ENCODE data around the gene CHRM1. TPM values are rescaled to one million over a fixed set of nuclear protein-coding genes. Genes with fewer than 3 reads are reported as not detected.

The CHRM1 gene
- total RNA-seq, 1 experiment from 2014 or later: 0.10 TPM

DNA sequence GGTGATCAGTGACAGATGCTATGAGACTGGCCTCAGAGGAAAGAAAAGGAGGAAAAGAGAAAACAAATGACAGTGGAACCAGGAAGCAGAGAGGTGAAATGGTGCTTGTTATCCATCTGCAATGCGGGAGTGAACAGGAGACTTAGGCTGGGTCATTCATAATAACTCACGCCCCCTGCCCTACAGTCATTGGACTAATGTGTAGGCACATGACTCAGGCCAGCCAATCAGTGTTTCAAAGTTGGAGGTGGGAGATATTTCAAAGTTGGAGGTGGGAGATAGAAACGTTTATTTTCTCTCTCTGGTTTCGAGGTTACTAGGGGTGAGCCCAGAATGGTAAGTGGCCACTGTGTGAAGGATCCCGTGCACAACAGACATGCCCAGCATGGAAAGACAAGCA lies 33.3 kb upstream of the CHRM1 start:
- DNase-seq (ENCODE audit: low read depth, low spot score): no peak
- Histone ChIP-seq H3K36me3 (ENCODE audit: control insufficient read depth in 1 of 2, insufficient read depth in 2 of 2, low read length in 2 of 2) (no peaks in the 10 kb centered on the region), H2AFZ (ENCODE audit: low read depth, low read length, poor library complexity, severe bottlenecking) (no peak overlapping the region), H4K20me1 (ENCODE audit: insufficient read depth) (no peaks in the 10 kb centered on the region), H3K4me2 (ENCODE audit: low read length) (no peak overlapping the region), H3K9ac (ENCODE audit: low read length) (no peak overlapping the region), H3K79me2 (ENCODE audit: insufficient read depth, low read length) (no peaks in the 10 kb centered on the region), H3K27me3 (ENCODE audit: insufficient read depth, low read length) (no peaks in the 10 kb centered on the region), H3K27ac (ENCODE audit: low read depth, low read length) (no peak overlapping the region), H3K9me3 (ENCODE audit: control insufficient read depth in 1 of 2, insufficient read depth in 1 of 2, low read depth in 1 of 2, low read length in 2 of 2) (no peaks in the 10 kb centered on the region), H3K4me3 (replicated peaks in 1 of 2; ENCODE audit: low read depth in 1 of 2, low read length in 2 of 2) (no peak overlapping the region), H3K4me1 (ENCODE audit: control insufficient read depth in 1 of 2, insufficient read depth in 2 of 2, low read length in 2 of 2) (no peaks in the 10 kb centered on the region), H3K9me2 (ENCODE audit: insufficient read depth) (no peaks in the 10 kb centered on the region)
- RAD21 ChIA-PET (ENCODE audit: low non-redundant PET in 1 of 2, low total read pairs in 2 of 2, uncharacterized antibody in 2 of 2, unreplicated experiment in 2 of 2): no interaction called here
- CTCF ChIA-PET: no interaction called here
- intact Hi-C loops (cut with micrococcal nuclease): no loop called here
- TF ChIP-seq RAD21 (IDR thresholded peaks at IDR 0.05; ENCODE audit: low read depth) (no peak), SRF (IDR thresholded peaks at IDR 0.05; ENCODE audit: low read depth) (no peak), SIN3A (IDR thresholded peaks at IDR 0.05; ENCODE audit: low read depth) (no peak), ATF3 (IDR thresholded peaks at IDR 0.05) (no peak), EGR1 (IDR thresholded peaks at IDR 0.05; ENCODE audit: low read depth) (no peak), EZH2phosphoT487 (IDR thresholded peaks at IDR 0.05; ENCODE audit: borderline replicate concordance) (no peak), CEBPB (IDR thresholded peaks at IDR 0.05; ENCODE audit: low read depth) (no peak), TCF7L2 (IDR thresholded peaks at IDR 0.05; ENCODE audit: borderline replicate concordance, extremely low read depth, insufficient read depth, insufficient read length) (no peak)
- BruUV-seq (replicated peaks): no TSS peak
- POLR2A ChIA-PET: no interaction called here
- ATAC-seq: no peak

DNA sequence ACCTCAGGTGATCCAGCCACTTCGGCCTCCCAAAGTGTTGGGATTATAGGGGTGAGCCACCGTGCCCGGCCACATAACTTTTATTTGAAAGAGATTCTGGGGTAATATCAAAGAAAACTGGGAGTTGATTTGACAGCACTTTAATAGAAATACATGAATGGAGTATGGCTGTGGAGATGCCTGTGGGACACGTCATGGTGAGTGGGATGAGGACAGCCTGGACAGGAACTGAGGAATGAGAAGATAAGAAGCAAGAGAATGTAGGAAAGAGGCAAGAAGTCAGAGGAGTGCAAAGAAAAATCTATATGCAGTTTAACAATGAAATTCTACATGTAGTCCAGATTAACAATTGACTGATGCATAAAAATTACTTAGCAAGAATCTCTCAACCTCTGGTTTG lies 32.6 kb upstream of the CHRM1 start:
- Histone ChIP-seq H3K9ac (ENCODE audit: low read length) (no peak overlapping the region), H4K20me1 (ENCODE audit: insufficient read depth) (no peaks in the 10 kb centered on the region), H3K27me3 (ENCODE audit: insufficient read depth, low read length) (no peaks in the 10 kb centered on the region), H3K4me3 (replicated peaks in 1 of 2; ENCODE audit: low read depth in 1 of 2, low read length in 2 of 2) (no peak overlapping the region), H3K4me1 (ENCODE audit: control insufficient read depth in 1 of 2, insufficient read depth in 2 of 2, low read length in 2 of 2) (no peaks in the 10 kb centered on the region), H3K9me3 (ENCODE audit: control insufficient read depth in 1 of 2, insufficient read depth in 1 of 2, low read depth in 1 of 2, low read length in 2 of 2) (no peaks in the 10 kb centered on the region), H3K27ac (ENCODE audit: low read depth, low read length) (no peak overlapping the region), H3K4me2 (ENCODE audit: low read length) (no peak overlapping the region), H3K9me2 (ENCODE audit: insufficient read depth) (no peaks in the 10 kb centered on the region), H2AFZ (ENCODE audit: low read depth, low read length, poor library complexity, severe bottlenecking) (no peak overlapping the region), H3K36me3 (ENCODE audit: control insufficient read depth in 1 of 2, insufficient read depth in 2 of 2, low read length in 2 of 2) (no peaks in the 10 kb centered on the region), H3K79me2 (ENCODE audit: insufficient read depth, low read length) (no peaks in the 10 kb centered on the region)
- DNase-seq (ENCODE audit: low read depth, low spot score): no peak
- TF ChIP-seq SRF (IDR thresholded peaks at IDR 0.05; ENCODE audit: low read depth) (no peak), SP1 (IDR thresholded peaks at IDR 0.05; ENCODE audit: low read depth) (no peak), POLR2A (IDR thresholded peaks at IDR 0.05; ENCODE audit: borderline replicate concordance, extremely low read depth, insufficient read depth, insufficient read length) (no peak), EZH2phosphoT487 (IDR thresholded peaks at IDR 0.05; ENCODE audit: borderline replicate concordance) (no peak), TCF7L2 (IDR thresholded peaks at IDR 0.05; ENCODE audit: borderline replicate concordance, extremely low read depth, insufficient read depth, insufficient read length) (no peak), CBX3 (IDR thresholded peaks at IDR 0.05; ENCODE audit: low read depth) (no peak), ZBTB33 (IDR thresholded peaks at IDR 0.05; ENCODE audit: extremely low read depth, insufficient replicate concordance, low read length) (no peak)
- POLR2A ChIA-PET: no interaction called here
- RAD21 ChIA-PET (ENCODE audit: low non-redundant PET in 1 of 2, low total read pairs in 2 of 2, uncharacterized antibody in 2 of 2, unreplicated experiment in 2 of 2): no interaction called here
- intact Hi-C loops (cut with micrococcal nuclease): no loop called here
- no peak for ATAC-seq
- no TSS peak for BruUV-seq (replicated peaks)
- CTCF ChIA-PET: no interaction called here
